Liver (tissue), 3 donors: Measurements from ENCODE around the gene TSC1.

Experiments used
- CTCF ChIP-seq: fragments of 150-350 bp; IDR thresholded peaks from 2 replicates; pipeline ENCODE4 v1.5.1; 2017; ENCODE audit warnings: improper control_type of control experiment, low read depth, low read length; ENCODE audit not compliant: missing input control
- EGR1 ChIP-seq, 2 donors: IDR thresholded peaks; 2 replicates each; pipeline ENCODE4 v1.6.1; 2016 to 2018; ENCODE audit warnings: antibody characterized with exemption in 2 of 2, low read depth in 2 of 2
- HNF4A ChIP-seq, 2 donors: conservative IDR thresholded peaks; 2 replicates each; pipeline ENCODE4 v1.6.1; 2016; ENCODE audit warnings: antibody characterized with exemption in 2 of 2, mild to moderate bottlenecking in 2 of 2
- JUND ChIP-seq, 2 donors: IDR thresholded peaks; 2 replicates each; pipeline ENCODE4 v1.6.1; 2016; ENCODE audit warnings: antibody characterized with exemption in 2 of 2
- MAX ChIP-seq: IDR thresholded peaks from 2 replicates; pipeline ENCODE4 v1.6.1; 2016; ENCODE audit warnings: antibody characterized with exemption
- NR2F2 ChIP-seq: IDR thresholded peaks from 2 replicates; pipeline ENCODE4 v1.6.1; 2016; ENCODE audit warnings: antibody characterized with exemption
- RAD21 ChIP-seq, 2 donors: IDR thresholded peaks; 2 replicates each; pipeline ENCODE4 v1.6.1; 2016; ENCODE audit warnings: antibody characterized with exemption in 2 of 2, mild to moderate bottlenecking in 2 of 2
- REST ChIP-seq: IDR thresholded peaks from 2 replicates; pipeline ENCODE4 v1.6.1; 2016; ENCODE audit warnings: antibody characterized with exemption, mild to moderate bottlenecking
- RXRA ChIP-seq, 2 donors: IDR thresholded peaks; 2 replicates each; pipeline ENCODE4 v1.6.1; 2017 to 2018; ENCODE audit warnings: antibody characterized with exemption in 2 of 2, mild to moderate bottlenecking in 1 of 2
- SP1 ChIP-seq: IDR thresholded peaks from 2 replicates; pipeline ENCODE4 v1.6.1; 2018; ENCODE audit warnings: antibody characterized with exemption, mild to moderate bottlenecking
- TAF1 ChIP-seq: conservative IDR thresholded peaks from 2 replicates; pipeline ENCODE4 v1.6.1; 2016; ENCODE audit warnings: antibody characterized with exemption, mild to moderate bottlenecking
- YY1 ChIP-seq: IDR thresholded peaks from 2 replicates; pipeline ENCODE4 v1.6.1; 2016; ENCODE audit warnings: antibody characterized with exemption, mild to moderate bottlenecking
- ZBTB33 ChIP-seq: IDR thresholded peaks from 2 replicates; pipeline ENCODE4 v1.6.1; 2016; ENCODE audit warnings: antibody characterized with exemption
- TF ChIP-seq, protein P1 (sequence below): IDR thresholded peaks from 2 replicates; pipeline ENCODE4 v1.6.1; 2016; ENCODE audit warnings: antibody characterized with exemption
- donor health status: healthy.
- donor health status: healthy.

- TF ChIP-seq CTCF = no peak
- TF ChIP-seq RXRA (IDR thresholded peaks at IDR 0.05) = no peak
- TF ChIP-seq MAX = no peak
- no peak for TF ChIP-seq TAF1
- TF ChIP-seq SP1 = no peak
- TF ChIP-seq YY1 = no peak
- no peak for TF ChIP-seq REST
- no peak for TF ChIP-seq EGR1 (IDR thresholded peaks at IDR 0.05; ENCODE audit: low read depth in 2 of 2)
- TF ChIP-seq RAD21 (IDR thresholded peaks at IDR 0.05) = no peak
- TF ChIP-seq, protein P1, sequence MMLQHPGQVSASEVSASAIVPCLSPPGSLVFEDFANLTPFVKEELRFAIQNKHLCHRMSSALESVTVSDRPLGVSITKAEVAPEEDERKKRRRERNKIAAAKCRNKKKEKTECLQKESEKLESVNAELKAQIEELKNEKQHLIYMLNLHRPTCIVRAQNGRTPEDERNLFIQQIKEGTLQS = no peak
- no peak for TF ChIP-seq JUND (IDR thresholded peaks at IDR 0.05)
- TF ChIP-seq NR2F2 = no peak
- no peak for TF ChIP-seq ZBTB33
- no peak for TF ChIP-seq HNF4A (conservative IDR thresholded peaks at IDR 0.05)
Measured at GRCh38 chr9:132876849-132877248, 67.6 kb downstream of the TSC1 start.
